ENCODE results near the gene BICD2.

The BICD2 gene

GRCh38 chr9:92726348-92726747, 38.3 kb downstream of the BICD2 start:
- DNase-seq: no peak

- DNase-seq: no peak
These were observed 38.9 kb downstream of the BICD2 start for GRCh38 chr9:92725766-92726165.

- no peak for DNase-seq
These were observed 39.4 kb downstream of the BICD2 start for GRCh38 chr9:92725266-92725545.

DNA sequence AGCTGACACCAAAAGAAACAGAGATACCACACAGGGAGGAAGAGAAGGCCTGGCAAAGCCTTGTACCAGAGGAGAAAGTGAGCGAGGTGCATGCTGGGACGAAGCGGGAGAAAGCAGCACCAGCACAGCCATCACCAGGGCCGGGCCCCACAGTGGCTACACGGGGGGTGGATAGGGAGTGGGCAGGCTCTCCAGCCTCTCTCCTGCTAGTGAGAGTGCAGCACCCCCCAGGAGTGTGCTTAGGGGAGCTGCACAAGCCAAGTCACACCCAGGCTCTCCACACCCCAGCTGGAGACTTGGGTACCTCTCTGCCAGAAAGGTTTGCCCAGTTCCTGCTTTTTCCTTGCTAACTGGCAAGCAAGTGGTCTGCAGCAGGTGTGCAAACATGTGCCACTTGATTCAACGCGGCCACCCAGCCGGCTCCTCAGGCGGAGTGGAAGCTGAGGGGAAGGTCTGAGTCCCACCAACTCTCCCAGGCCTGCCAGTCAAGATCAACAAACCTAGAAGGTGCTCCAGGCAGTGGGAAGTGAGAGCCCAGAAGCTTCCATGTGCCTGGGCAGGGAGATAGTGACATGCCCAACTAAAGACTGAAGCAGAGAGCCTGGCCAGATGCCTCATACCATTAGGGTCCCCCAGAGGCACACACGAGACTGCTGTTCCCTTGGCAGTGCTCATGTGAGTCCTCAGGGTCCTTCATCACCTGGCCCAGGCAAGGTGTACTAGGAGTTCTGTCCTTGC, 39.9 kb downstream of the BICD2 start:
- DNase-seq: no peak

GRCh38 chr9:92723801-92724323, 40.8 kb downstream of the BICD2 start:
- no peak for DNase-seq

- no peak for DNase-seq
These were observed 41.4 kb downstream of the BICD2 start for GRCh38 chr9:92723299-92723625.

DNA sequence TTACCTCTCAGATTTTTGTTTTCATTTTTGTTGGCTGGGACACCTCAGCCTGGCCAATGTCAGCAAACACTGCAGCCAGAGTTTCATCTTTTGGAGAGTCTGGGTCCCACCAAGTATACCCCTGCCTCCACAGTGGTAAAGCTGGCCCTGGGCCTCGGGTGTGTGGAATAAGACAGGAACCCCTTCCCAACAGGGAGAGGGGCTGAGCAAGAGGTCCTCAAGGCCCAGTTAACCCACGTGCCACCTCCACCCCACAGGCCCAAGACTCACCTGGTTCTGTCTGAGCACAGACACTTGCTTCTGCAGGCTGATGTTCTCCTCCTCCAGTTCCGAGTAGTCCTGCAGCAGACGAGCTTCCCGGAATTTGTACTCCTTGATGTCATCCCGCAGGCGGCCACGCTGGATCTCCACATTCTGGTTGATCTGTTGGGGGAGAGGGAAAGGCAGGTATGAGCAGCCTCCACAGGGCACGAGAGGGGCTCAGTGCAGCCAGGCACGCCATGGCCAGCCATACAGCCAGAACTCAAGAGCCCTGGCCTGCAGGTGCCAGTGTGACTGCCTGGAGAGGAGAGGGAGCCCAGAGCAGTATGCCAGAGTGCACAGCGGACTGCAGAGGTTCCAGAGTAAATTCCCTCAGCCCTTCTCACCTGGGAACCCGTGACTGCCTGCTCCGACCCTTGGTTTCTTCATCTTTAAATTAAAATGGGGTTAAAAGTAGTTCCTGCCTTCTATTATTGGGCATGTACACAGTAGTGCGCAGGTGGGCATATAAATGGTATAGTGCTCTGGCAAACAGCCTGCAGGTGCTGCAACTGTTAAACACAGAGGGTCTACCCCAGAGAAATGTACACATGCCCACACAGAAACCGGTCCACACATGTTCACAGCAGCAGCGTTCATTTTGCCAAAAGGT, 42.0 kb downstream of the BICD2 start:
- DNase-seq: no peak

- DNase-seq: no peak
These were observed 43.1 kb downstream of the BICD2 start for GRCh38 chr9:92721548-92721947.

GRCh38 chr9:92720807-92721535, 43.7 kb downstream of the BICD2 start:
- DNase-seq: no peak

- DNase-seq: no peak
These were observed 44.3 kb downstream of the BICD2 start for GRCh38 chr9:92720209-92720765.

GRCh38 chr9:92719028-92719647, 45.5 kb downstream of the BICD2 start:
- no peak for DNase-seq

DNA sequence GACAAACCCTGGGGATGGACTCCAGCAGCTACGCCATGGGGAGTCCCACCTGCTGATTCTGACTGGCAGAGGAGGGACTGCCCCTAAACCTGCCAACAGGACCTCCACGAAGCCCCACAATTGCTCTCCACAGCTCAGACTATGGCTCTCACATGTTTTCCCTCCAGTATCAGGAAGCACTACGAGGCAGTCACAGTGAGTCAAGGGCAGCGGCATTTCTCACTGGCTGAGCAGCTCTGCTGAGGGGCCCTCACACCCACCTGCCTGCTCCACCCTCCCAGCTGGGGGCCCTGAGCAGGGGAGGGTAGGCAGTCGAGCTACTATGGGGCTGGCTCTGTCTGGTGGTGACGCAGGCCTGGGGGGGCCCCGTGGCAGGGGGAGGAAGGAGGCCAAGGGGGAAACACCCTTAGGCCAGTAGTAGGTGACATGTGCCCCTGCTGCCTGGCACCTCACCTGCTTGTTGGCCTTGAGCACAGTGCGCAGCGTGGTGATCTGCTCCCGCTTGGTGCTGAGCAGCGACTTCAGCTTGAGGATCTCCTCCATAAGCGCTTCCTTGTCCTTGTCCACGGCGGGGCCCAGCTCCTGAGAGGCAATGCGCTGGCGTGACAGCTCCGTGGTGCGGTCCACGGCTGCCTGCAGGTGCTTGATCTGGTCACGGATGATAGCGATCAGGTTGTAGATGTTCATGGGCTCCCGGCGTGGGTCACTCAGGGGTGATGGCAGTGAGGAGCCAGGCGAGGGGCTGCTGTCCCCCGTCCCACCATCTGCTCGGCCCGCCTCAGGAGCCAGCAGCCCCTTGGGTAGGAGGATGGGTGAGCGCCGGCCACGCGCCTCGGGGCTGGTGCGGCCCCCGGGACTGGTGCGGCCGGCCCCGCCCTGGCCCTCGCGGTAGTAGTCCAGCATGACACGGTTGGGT, 46.3 kb downstream of the BICD2 start:
- no peak for DNase-seq

GRCh38 chr9:92717201-92718085, 47.2 kb downstream of the BICD2 start:
- no peak for DNase-seq

DNA sequence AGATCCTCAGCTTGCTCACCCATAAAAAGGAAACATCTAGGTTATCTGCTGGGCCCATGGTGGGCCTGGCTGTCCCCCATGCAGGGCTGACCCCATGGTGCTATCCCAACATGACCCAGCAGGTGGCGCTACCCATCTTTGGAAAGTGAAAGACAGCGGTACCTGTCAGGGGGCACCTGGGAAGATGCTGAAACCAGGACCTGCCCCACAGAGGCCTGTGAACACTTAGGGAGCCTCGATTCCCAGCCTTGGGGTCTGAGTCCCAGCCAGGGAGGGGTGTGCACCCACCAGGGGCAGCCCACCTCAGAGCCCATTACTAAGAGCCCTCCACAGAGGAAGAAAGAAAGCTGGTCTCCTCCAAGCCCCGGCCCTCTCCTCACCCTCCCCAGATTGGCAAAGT, 48.1 kb downstream of the BICD2 start:
- DNase-seq: peak; percentile 88

DNA sequence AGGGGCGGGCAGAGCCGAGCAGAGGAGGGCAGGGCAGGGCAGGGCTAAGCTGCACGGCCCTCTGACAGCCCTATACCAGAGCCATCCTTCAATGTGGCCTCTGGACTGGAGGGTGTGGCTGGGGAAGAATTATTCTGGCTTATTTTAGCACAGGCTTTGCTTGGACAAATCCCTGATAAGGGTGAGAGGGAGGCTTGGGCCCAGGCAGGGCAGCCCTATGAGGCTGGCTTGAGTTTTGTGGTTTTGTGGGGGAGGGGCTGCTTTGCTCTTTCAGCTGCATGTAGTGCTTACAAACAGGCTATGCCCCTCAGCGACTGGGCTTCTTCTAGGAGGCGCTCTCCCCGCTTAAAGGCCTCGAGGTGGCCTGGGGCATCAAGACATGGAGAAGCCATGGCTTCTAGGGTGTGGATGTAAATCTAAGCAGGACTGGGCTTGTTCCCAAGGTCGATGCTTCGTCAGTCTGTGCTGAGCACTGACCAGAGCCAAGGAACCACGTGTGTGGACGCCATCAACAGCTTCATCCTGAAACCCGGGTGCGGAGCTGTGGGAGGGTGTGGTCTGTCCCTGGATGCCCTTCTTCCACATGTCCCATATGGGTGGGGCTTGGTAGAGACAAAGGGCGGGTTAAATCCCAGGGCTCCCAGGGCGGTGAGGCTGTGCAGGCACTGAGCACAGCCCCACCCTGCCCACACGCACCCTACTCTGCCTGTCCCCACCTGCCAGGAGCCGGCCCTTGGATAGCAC, 49.0 kb downstream of the BICD2 start:
- no peak for DNase-seq

- no peak for DNase-seq
These were observed 49.7 kb downstream of the BICD2 start for GRCh38 chr9:92714787-92715487.

GRCh38 chr9:92714016-92714415, 50.6 kb downstream of the BICD2 start:
- DNase-seq: no peak

- no peak for DNase-seq
These were observed 51.1 kb downstream of the BICD2 start for GRCh38 chr9:92713528-92713927.

DNA sequence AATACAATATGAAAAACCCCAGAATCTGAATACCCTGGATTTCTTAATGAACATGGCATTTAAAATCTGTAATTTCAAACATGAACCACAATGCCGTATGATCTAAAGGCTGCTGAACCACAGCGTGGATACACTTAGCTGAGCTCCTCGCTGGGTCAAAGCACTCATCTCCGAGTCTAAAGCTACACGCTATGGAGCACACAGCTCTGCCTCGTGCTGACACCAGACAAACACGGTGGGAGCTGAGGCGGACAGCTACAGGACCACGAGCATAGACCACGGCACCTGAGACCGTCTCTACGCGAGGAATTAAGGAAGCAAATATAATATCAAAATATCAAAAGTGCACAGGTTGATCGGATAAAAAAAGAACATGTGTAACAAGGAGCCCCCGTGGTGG, 51.9 kb downstream of the BICD2 start:
- DNase-seq: no peak
